ENCODE data around the gene PNPO. TPM values are rescaled to one million over a fixed set of nuclear protein-coding genes. Genes with fewer than 3 reads are reported as not detected.

PNPO gene
- total and polyA plus RNA-seq, 2 of the 13 experiments (the other 11 are each of a cell fraction or from before 2014, with no cell fraction given): 47.9 to 63.3 TPM

DNA sequence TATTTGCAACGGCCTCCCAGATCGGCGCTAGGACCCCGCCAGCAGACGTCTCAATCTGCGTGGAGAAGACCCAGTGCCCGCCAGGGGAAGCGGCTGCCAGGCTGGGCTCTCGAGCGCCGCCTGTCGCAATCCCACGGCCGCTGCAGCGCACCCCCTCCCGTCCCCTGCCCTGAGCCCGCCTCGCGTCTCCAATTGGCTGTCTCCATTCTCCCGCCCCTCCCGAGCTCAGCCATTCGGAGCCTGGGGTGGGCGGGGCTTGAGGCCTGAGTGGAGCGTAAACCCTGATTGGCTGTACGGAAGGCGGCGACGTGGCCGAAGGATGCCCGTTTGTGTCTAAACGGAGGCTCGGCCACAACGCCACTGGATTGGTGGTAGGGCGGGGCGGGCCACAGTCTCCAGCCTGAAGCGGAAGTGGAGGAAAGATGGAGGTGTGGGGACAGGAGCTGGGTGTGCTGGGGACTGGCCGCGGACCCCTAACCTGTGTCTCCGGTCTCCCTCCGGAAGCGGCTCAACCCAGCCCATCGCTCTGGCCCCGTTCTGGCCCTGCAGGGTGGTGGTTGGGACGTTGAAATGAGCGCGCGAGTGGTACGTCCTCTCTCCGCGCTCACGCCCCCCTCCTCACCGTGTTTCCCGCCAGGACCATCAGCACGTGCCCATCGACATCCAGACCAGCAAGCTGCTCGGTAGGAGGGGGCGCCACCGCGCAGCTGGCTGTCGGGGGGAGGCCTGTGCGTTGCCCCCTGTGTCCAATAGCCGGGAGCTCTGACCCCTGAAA, 29.5 kb downstream of the PNPO start, which contains the start of gene CDK5RAP3 (continued):
- peak; percentile 32 for TF ChIP-seq KLF15 (CRISPR knock-in tag; IDR thresholded peaks at IDR 0.05; ENCODE audit: borderline replicate concordance)
- no peak for TF ChIP-seq ZNF503 (CRISPR knock-in tag; IDR thresholded peaks at IDR 0.05)
- TF ChIP-seq, protein P1, sequence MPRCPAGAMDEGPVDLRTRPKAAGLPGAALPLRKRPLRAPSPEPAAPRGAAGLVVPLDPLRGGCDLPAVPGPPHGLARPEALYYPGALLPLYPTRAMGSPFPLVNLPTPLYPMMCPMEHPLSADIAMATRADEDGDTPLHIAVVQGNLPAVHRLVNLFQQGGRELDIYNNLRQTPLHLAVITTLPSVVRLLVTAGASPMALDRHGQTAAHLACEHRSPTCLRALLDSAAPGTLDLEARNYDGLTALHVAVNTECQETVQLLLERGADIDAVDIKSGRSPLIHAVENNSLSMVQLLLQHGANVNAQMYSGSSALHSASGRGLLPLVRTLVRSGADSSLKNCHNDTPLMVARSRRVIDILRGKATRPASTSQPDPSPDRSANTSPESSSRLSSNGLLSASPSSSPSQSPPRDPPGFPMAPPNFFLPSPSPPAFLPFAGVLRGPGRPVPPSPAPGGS (CRISPR knock-in tag; IDR thresholded peaks at IDR 0.05): peak; percentile 96
- no peak for TF ChIP-seq NFKBIZ (CRISPR knock-in tag; IDR thresholded peaks at IDR 0.05)
- peak; percentile 98; the same call in 1 of the 2 replicates for TF ChIP-seq ZFP82 (CRISPR knock-in tag; IDR thresholded peaks at IDR 0.05; ENCODE audit: borderline replicate concordance)
- TF ChIP-seq NFE2L1 (CRISPR knock-in tag; IDR thresholded peaks at IDR 0.05; ENCODE audit: borderline replicate concordance): peak; percentile 65; the same call in 1 of the 2 replicates
- TF ChIP-seq ZNF331 (CRISPR knock-in tag; IDR thresholded peaks at IDR 0.05): peak; percentile 79
- peak; percentile 72; the same call in 1 of the 2 replicates for TF ChIP-seq SKIL (CRISPR knock-in tag; IDR thresholded peaks at IDR 0.05; ENCODE audit: borderline replicate concordance)
- peak; percentile 83 for TF ChIP-seq KMT2A (CRISPR knock-in tag; IDR thresholded peaks at IDR 0.05)
- TF ChIP-seq CHD4 (IDR thresholded peaks at IDR 0.05; ENCODE audit: borderline replicate concordance, low read length): no peak
- peak; percentile 99 for TF ChIP-seq ZNF253 (CRISPR knock-in tag; IDR thresholded peaks at IDR 0.05; ENCODE audit: borderline replicate concordance)
- TF ChIP-seq, protein P2, sequence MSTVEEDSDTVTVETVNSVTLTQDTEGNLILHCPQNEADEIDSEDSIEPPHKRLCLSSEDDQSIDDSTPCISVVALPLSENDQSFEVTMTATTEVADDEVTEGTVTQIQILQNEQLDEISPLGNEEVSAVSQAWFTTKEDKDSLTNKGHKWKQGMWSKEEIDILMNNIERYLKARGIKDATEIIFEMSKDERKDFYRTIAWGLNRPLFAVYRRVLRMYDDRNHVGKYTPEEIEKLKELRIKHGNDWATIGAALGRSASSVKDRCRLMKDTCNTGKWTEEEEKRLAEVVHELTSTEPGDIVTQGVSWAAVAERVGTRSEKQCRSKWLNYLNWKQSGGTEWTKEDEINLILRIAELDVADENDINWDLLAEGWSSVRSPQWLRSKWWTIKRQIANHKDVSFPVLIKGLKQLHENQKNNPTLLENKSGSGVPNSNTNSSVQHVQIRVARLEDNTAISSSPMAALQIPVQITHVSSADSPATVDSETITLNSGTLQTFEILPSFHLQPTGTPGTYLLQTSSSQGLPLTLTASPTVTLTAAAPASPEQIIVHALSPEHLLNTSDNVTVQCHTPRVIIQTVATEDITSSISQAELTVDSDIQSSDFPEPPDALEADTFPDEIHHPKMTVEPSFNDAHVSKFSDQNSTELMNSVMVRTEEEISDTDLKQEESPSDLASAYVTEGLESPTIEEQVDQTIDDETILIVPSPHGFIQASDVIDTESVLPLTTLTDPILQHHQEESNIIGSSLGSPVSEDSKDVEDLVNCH (CRISPR knock-in tag; IDR thresholded peaks at IDR 0.05): no peak
- TF ChIP-seq THAP8 (CRISPR knock-in tag; IDR thresholded peaks at IDR 0.05; ENCODE audit: borderline replicate concordance): peak; percentile 98
- peak; percentile 84 for TF ChIP-seq POLR2AphosphoS5 (IDR thresholded peaks at IDR 0.05; ENCODE audit: low read depth, low read length)
